Stimulated activated naive CD4-positive, alpha-beta T cell treated with Interleukin-2 at 50 U/mL for 16 hours (primary cell): Measurements from ENCODE around the gene CEP89.
"Not testable (repeated sequence)": the region's sequence is repeated elsewhere in the genome, so short reads cannot be mapped to it uniquely, and the experiment has no call there.

Experiments
- DNase-seq: peaks from one replicate; lab custom pipeline; 2025; lab: John Stamatoyannopoulos, UW

Gene CEP89

GRCh38 chr19:32837531-32837930 is 134.2 kb downstream of the CEP89 start:
- peak; percentile 4 for DNase-seq

GRCh38 chr19:32833388-32833787 is 138.4 kb downstream of the CEP89 start:
- DNase-seq, result not testable (repeated sequence)

GRCh38 chr19:32832825-32833224 is 138.9 kb downstream of the CEP89 start:
- not testable (repeated sequence) for DNase-seq

- DNase-seq, result not testable (repeated sequence)
These were observed 139.7 kb downstream of the CEP89 start for GRCh38 chr19:32832094-32832493.

- DNase-seq, result no peak
These were observed 140.1 kb downstream of the CEP89 start for GRCh38 chr19:32831611-32832010.

- DNase-seq, result no peak
These were observed 141.3 kb downstream of the CEP89 start for GRCh38 chr19:32830231-32831014.

GRCh38 chr19:32829345-32829896 is 142.3 kb downstream of the CEP89 start:
- DNase-seq, result no peak

- no peak for DNase-seq
These were observed 143.0 kb downstream of the CEP89 start for GRCh38 chr19:32828643-32829344.

GRCh38 chr19:32828139-32828538 is 143.6 kb downstream of the CEP89 start:
- DNase-seq, result no peak
